ENCODE results near the gene FGR. TPM values are rescaled to one million over a fixed set of nuclear protein-coding genes. Genes with fewer than 3 reads are reported as not detected.

Gene FGR
- total RNA-seq, 1 experiment from 2014 or later, result not detected

DNA sequence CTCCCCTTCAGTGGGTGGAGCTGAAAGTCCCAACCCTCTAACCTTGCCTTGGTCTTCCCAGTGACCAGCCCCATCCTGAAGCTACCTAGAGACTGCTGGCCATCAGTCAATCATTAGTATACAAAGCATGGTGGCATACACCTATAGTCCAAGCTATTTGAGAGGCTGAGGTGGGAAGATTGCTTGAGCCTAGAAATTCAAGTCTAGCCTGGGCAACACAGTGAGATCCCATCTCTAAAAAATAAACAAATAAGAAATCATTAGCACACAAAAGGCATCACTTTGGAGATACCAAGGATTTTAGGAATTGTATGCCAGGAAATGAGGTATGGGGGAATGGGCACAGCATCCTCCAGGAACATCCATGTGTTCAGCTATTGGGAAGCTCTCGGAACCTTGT lies 41.4 kb upstream of the FGR start:
- H3K9ac ChIP-seq (ENCODE audit: low read length), result no peak overlapping the region
- intact Hi-C loops (cut with micrococcal nuclease), result no loop called here
- no peak overlapping the region for H3K4me2 ChIP-seq (ENCODE audit: low read length)
- H3K9me2 ChIP-seq (ENCODE audit: insufficient read depth), result no peaks in the 10 kb centered on the region
- peaks cover 0 to 5% of the 10 kb centered on the region in 2 experiments; a peak in 2 of 4 replicates for H3K9me3 ChIP-seq (ENCODE audit: control insufficient read depth in 1 of 2, insufficient read depth in 1 of 2, low read depth in 1 of 2, low read length in 2 of 2)
- DNase-seq (ENCODE audit: low read depth, low spot score) (no peak), ATAC-seq (no peak)
- POLR2A ChIA-PET, result interaction anchor here (0.6 kb wide), 1 partner anchor 257 kb away, joined by 3 read pairs; no protein-coding TSS in a partner anchor
- RAD21 ChIA-PET (ENCODE audit: low non-redundant PET in 1 of 2, low total read pairs in 2 of 2, uncharacterized antibody in 2 of 2, unreplicated experiment in 2 of 2), result no interaction called here
- no peaks in the 10 kb centered on the region for H3K27me3 ChIP-seq (ENCODE audit: insufficient read depth, low read length)
- no peaks in the 10 kb centered on the region for H4K20me1 ChIP-seq (ENCODE audit: insufficient read depth)
- no peak overlapping the region for H3K4me3 ChIP-seq (replicated peaks in 1 of 2; ENCODE audit: low read depth in 1 of 2, low read length in 2 of 2)
- CTCF ChIA-PET, result no interaction called here
- BruUV-seq (replicated peaks), result no TSS peak
- H3K4me1 ChIP-seq (ENCODE audit: control insufficient read depth in 1 of 2, insufficient read depth in 2 of 2, low read length in 2 of 2), result peaks cover 9 to 18% of the 10 kb centered on the region in 2 experiments; a peak in 3 of 4 replicates
- no peaks in the 10 kb centered on the region for H3K79me2 ChIP-seq (ENCODE audit: insufficient read depth, low read length)
- no peaks in the 10 kb centered on the region for H3K36me3 ChIP-seq (ENCODE audit: control insufficient read depth in 1 of 2, insufficient read depth in 2 of 2, low read length in 2 of 2)
- H3K27ac ChIP-seq (ENCODE audit: low read depth, low read length), result no peak overlapping the region
- no peak overlapping the region for H2AFZ ChIP-seq (ENCODE audit: low read depth, low read length, poor library complexity, severe bottlenecking)
- TF ChIP-seq TCF7L2 (IDR thresholded peaks at IDR 0.05; ENCODE audit: borderline replicate concordance, extremely low read depth, insufficient read depth, insufficient read length) (no peak), CEBPB (IDR thresholded peaks at IDR 0.05; ENCODE audit: low read depth) (no peak), YY1 (IDR thresholded peaks at IDR 0.05; ENCODE audit: extremely low read depth, insufficient replicate concordance, low read depth, low read length) (no peak), POLR2AphosphoS5 (IDR thresholded peaks at IDR 0.05; ENCODE audit: low read depth, low read length) (no peak), EZH2 (IDR thresholded peaks at IDR 0.05) (no peak)
- TF ChIP-seq, protein P1, sequence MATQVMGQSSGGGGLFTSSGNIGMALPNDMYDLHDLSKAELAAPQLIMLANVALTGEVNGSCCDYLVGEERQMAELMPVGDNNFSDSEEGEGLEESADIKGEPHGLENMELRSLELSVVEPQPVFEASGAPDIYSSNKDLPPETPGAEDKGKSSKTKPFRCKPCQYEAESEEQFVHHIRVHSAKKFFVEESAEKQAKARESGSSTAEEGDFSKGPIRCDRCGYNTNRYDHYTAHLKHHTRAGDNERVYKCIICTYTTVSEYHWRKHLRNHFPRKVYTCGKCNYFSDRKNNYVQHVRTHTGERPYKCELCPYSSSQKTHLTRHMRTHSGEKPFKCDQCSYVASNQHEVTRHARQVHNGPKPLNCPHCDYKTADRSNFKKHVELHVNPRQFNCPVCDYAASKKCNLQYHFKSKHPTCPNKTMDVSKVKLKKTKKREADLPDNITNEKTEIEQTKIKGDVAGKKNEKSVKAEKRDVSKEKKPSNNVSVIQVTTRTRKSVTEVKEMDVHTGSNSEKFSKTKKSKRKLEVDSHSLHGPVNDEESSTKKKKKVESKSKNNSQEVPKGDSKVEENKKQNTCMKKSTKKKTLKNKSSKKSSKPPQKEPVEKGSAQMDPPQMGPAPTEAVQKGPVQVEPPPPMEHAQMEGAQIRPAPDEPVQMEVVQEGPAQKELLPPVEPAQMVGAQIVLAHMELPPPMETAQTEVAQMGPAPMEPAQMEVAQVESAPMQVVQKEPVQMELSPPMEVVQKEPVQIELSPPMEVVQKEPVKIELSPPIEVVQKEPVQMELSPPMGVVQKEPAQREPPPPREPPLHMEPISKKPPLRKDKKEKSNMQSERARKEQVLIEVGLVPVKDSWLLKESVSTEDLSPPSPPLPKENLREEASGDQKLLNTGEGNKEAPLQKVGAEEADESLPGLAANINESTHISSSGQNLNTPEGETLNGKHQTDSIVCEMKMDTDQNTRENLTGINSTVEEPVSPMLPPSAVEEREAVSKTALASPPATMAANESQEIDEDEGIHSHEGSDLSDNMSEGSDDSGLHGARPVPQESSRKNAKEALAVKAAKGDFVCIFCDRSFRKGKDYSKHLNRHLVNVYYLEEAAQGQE (IDR thresholded peaks at IDR 0.05; ENCODE audit: low read depth), result no peak
